Common myeloid progenitor, CD34-positive (primary cell): ENCODE data around the gene DISC1.
"Not testable (repeated sequence)": the region's sequence is repeated elsewhere in the genome, so short reads cannot be mapped to it uniquely, and the experiment has no call there.

ENCODE experiments used
- CTCF ChIA-PET: fragments of 350-600 bp; sonication (Branson Sonifier 250); formaldehyde crosslinking; loops from one replicate; lab custom pipeline; 2021; ENCODE audit warnings: antibody characterized with exemption; lab: Charles Lee
- POLR2A ChIA-PET: fragments of 350-600 bp; sonication (Branson Sonifier 250); formaldehyde crosslinking; loops from one replicate; lab custom pipeline; 2021; ENCODE audit warnings: antibody characterized with exemption; lab: Charles Lee
- DNase-seq, 3 donors: peaks; one replicate each; pipeline versions ENCODE4 v3.0.0 to v3.0.0-alpha.2; 2013
- H3K27ac ChIP-seq, 2 experiments: 1 replicate in 1 of 2; 2 replicates in 1 of 2; pipeline ENCODE4 v1.7.0; 2013; ENCODE audit warnings: inconsistent platforms in 2 of 2, low read length in 2 of 2, mild to moderate bottlenecking in 2 of 2, low read depth in 1 of 2, moderate library complexity in 1 of 2; ENCODE audit not compliant: severe bottlenecking in 2 of 2, insufficient read depth in 1 of 2, poor library complexity in 1 of 2
- H3K27me3 ChIP-seq, 5 experiments: replicated peaks in 2 of 5; 1 replicate in 3 of 5; 2 replicates in 2 of 5; pipeline versions ENCODE4 v1.6.1 to v1.7.0; 2013; ENCODE audit warnings: low read length in 4 of 5, mild to moderate bottlenecking in 2 of 5, moderate library complexity in 2 of 5, inconsistent platforms in 1 of 5; ENCODE audit not compliant: insufficient read depth in 5 of 5, control insufficient read depth in 4 of 5
- H3K36me3 ChIP-seq, 4 experiments: 1 replicate in 2 of 4; 2 replicates in 2 of 4; pipeline versions ENCODE4 v1.6.1 to v1.7.0; 2013; ENCODE audit warnings: low read length in 3 of 4, control low read depth in 1 of 4, mild to moderate bottlenecking in 1 of 4; ENCODE audit not compliant: control insufficient read depth in 4 of 4, insufficient read depth in 4 of 4
- H3K4me1 ChIP-seq, 4 experiments: 1 replicate in 3 of 4; 2 replicates in 1 of 4; pipeline versions ENCODE4 v1.6.1 to v1.7.1; 2013; ENCODE audit warnings: low read length in 3 of 4, mild to moderate bottlenecking in 3 of 4, control low read depth in 1 of 4, inconsistent platforms in 1 of 4, moderate library complexity in 1 of 4; ENCODE audit not compliant: control insufficient read depth in 4 of 4, insufficient read depth in 4 of 4; ENCODE audit errors: control extremely low read depth in 1 of 4
- H3K4me3 ChIP-seq, 7 experiments: 1 replicate in 4 of 7; 2 replicates in 3 of 7; pipeline versions ENCODE4 v1.5.1 to v1.7.0; 2013; ENCODE audit warnings: mild to moderate bottlenecking in 7 of 7, low read length in 6 of 7, moderate library complexity in 6 of 7, inconsistent platforms in 2 of 7, low read depth in 2 of 7, control low read depth in 1 of 7; ENCODE audit not compliant: insufficient read depth in 4 of 7, control insufficient read depth in 1 of 7; ENCODE audit errors: extremely low read depth in 1 of 7
- H3K9me3 ChIP-seq, 5 experiments: 1 replicate in 4 of 5; 2 replicates in 1 of 5; pipeline versions ENCODE4 v1.6.1 to v1.7.1; 2013; ENCODE audit warnings: low read length in 4 of 5, mild to moderate bottlenecking in 2 of 5, inconsistent platforms in 1 of 5, low read depth in 1 of 5, moderate library complexity in 1 of 5; ENCODE audit not compliant: control insufficient read depth in 4 of 5, insufficient read depth in 2 of 5; ENCODE audit errors: control extremely low read depth in 1 of 5
- WGBS: methylation state at CpG from one replicate; pipeline ENCODE4 v1.1.5; 2013; ENCODE audit not compliant: insufficient coverage; 5-methylcytosine and 5-hydroxymethylcytosine counted together

Gene DISC1

GRCh38 chr1:231634323-231635013 lies 7.9 kb downstream of the DISC1 start:
- Histone ChIP-seq H3K9me3 (peaks cover 0 to 3% (median 0%) of the 10 kb centered on the region in 5 experiments), H3K36me3 (peaks cover 0 to 5% (median 0%) of the 10 kb centered on the region in 4 experiments), H3K4me1 (peaks cover 0 to 13% (median 4%) of the 10 kb centered on the region in 4 experiments), H3K4me3 (no peak overlapping the region), H3K27ac (no peak overlapping the region), H3K27me3 (no peaks in the 10 kb centered on the region)
- POLR2A ChIA-PET = no interaction called here
- WGBS = 100% methylated on average over 5 of the region's 6 CpGs
- no peak for DNase-seq
- CTCF ChIA-PET = no interaction called here

- WGBS = no CpG with 5 or more reads among the region's 4 CpGs
- Histone ChIP-seq H3K27ac (no peak overlapping the region), H3K36me3 (peaks cover 0 to 7% (median 0%) of the 10 kb centered on the region in 4 experiments), H3K27me3 (no peaks in the 10 kb centered on the region), H3K9me3 (peaks cover 0 to 3% (median 0%) of the 10 kb centered on the region in 5 experiments), H3K4me1 (no peaks in the 10 kb centered on the region), H3K4me3 (no peak overlapping the region)
- ChIA-PET POLR2A (no interaction called here), CTCF (no interaction called here)
- DNase-seq = no peak
These were observed 9.6 kb downstream of the DISC1 start for GRCh38 chr1:231636157-231636556.

- H3K9me3 ChIP-seq, H3K4me3 ChIP-seq, POLR2A ChIA-PET, DNase-seq, H3K27me3 ChIP-seq, H3K36me3 ChIP-seq, H3K27ac ChIP-seq, CTCF ChIA-PET, H3K4me1 ChIP-seq: not testable (repeated sequence)
- WGBS = 83% methylated on average over 1 of the region's 2 CpGs
These were observed 10.3 kb downstream of the DISC1 start for GRCh38 chr1:231636922-231637321.

- POLR2A ChIA-PET = no interaction called here
- Histone ChIP-seq H3K27me3 (no peaks in the 10 kb centered on the region), H3K9me3 (peaks cover 0 to 3% (median 0%) of the 10 kb centered on the region in 5 experiments), H3K27ac (no peak overlapping the region), H3K4me1 (peaks cover 0 to 5% (median 1%) of the 10 kb centered on the region in 4 experiments), H3K4me3 (no peak overlapping the region), H3K36me3 (peaks cover 0 to 6% (median 0%) of the 10 kb centered on the region in 4 experiments)
- CTCF ChIA-PET = no interaction called here
- no peak for DNase-seq
- WGBS = no CpG with 5 or more reads among the region's 1 CpG
These were observed 12.1 kb downstream of the DISC1 start for GRCh38 chr1:231638647-231639046.

GRCh38 chr1:231639819-231640218 lies 13.2 kb downstream of the DISC1 start:
- Histone ChIP-seq H3K27ac (no peak overlapping the region), H3K36me3 (peaks cover 0 to 7% (median 0%) of the 10 kb centered on the region in 4 experiments), H3K4me1 (peaks cover 0 to 5% (median 2%) of the 10 kb centered on the region in 4 experiments), H3K9me3 (peaks cover 0 to 3% (median 0%) of the 10 kb centered on the region in 5 experiments), H3K4me3 (no peak overlapping the region), H3K27me3 (no peaks in the 10 kb centered on the region)
- CTCF ChIA-PET = no interaction called here
- no CpG with 5 or more reads among the region's 1 CpG for WGBS
- no peak for DNase-seq
- POLR2A ChIA-PET = no interaction called here

- 98% methylated on average over 9 of the region's 9 CpGs for WGBS
- POLR2A ChIA-PET, DNase-seq, H3K4me3 ChIP-seq, H3K9me3 ChIP-seq, H3K27ac ChIP-seq, CTCF ChIA-PET, H3K27me3 ChIP-seq, H3K4me1 ChIP-seq: not testable (repeated sequence)
- peaks cover 0 to 11% (median 0%) of the 10 kb centered on the region in 4 experiments for H3K36me3 ChIP-seq
These were observed 14.9 kb downstream of the DISC1 start for GRCh38 chr1:231641444-231641843.

GRCh38 chr1:231642061-231642460 lies 15.5 kb downstream of the DISC1 start:
- POLR2A ChIA-PET, DNase-seq, H3K9me3 ChIP-seq, H3K27me3 ChIP-seq, H3K27ac ChIP-seq, H3K4me1 ChIP-seq, H3K4me3 ChIP-seq, CTCF ChIA-PET: not testable (repeated sequence)
- H3K36me3 ChIP-seq = peaks cover 0 to 11% (median 0%) of the 10 kb centered on the region in 4 experiments
- WGBS = over 99% methylated on average over 21 of the region's 36 CpGs
